Astrocyte of the hippocampus (primary cell): ENCODE data around the gene AVPR2.

Experiments
- DNase-seq: peaks from one replicate; pipeline ENCODE4 v3.0.0; 2011; ENCODE audit warnings: low read depth, low spot score

AVPR2 gene

GRCh38 chrX:153871451-153871850 is 33.0 kb upstream of the AVPR2 start:
- DNase-seq, result no peak

- DNase-seq, result no peak
These were observed 32.3 kb upstream of the AVPR2 start for GRCh38 chrX:153871946-153872878.

GRCh38 chrX:153873282-153874084 is 31.0 kb upstream of the AVPR2 start:
- DNase-seq, result no peak

GRCh38 chrX:153874085-153874365 is 30.4 kb upstream of the AVPR2 start:
- DNase-seq, result no peak

GRCh38 chrX:153874366-153875125 is 29.9 kb upstream of the AVPR2 start:
- no peak for DNase-seq

GRCh38 chrX:153875391-153876111 is 28.9 kb upstream of the AVPR2 start:
- DNase-seq, result peak; percentile 65

GRCh38 chrX:153876112-153876491 is 28.4 kb upstream of the AVPR2 start:
- DNase-seq, result no peak

- DNase-seq, result no peak
These were observed 26.8 kb upstream of the AVPR2 start for GRCh38 chrX:153877571-153878261.

GRCh38 chrX:153878345-153878744 is 26.1 kb upstream of the AVPR2 start:
- DNase-seq, result no peak

- no peak for DNase-seq
These were observed 25.4 kb upstream of the AVPR2 start for GRCh38 chrX:153878969-153879653.

- DNase-seq, result no peak
These were observed 24.6 kb upstream of the AVPR2 start for GRCh38 chrX:153879741-153880439.

- DNase-seq, result no peak
These were observed 24.0 kb upstream of the AVPR2 start for GRCh38 chrX:153880440-153880815.

- no peak for DNase-seq
These were observed 23.2 kb upstream of the AVPR2 start for GRCh38 chrX:153881281-153881680.

- no peak for DNase-seq
These were observed 22.4 kb upstream of the AVPR2 start for GRCh38 chrX:153882086-153882498.

- DNase-seq, result no peak
These were observed 21.9 kb upstream of the AVPR2 start for GRCh38 chrX:153882557-153882956.

- DNase-seq, result no peak
These were observed 21.2 kb upstream of the AVPR2 start for GRCh38 chrX:153883163-153883843.

- DNase-seq, result no peak
These were observed 20.3 kb upstream of the AVPR2 start for GRCh38 chrX:153884136-153884535.

GRCh38 chrX:153884590-153884989 is 19.9 kb upstream of the AVPR2 start:
- no peak for DNase-seq

- DNase-seq, result no peak
These were observed 19.2 kb upstream of the AVPR2 start for GRCh38 chrX:153885208-153885787.
